Cardiac muscle cell (in vitro differentiated cells and primary cell): ENCODE data around the gene ZC3H4. TPM values are rescaled to one million over a fixed set of nuclear protein-coding genes. Genes with fewer than 3 reads are reported as not detected.
"Not testable (repeated sequence)": the region's sequence is repeated elsewhere in the genome, so short reads cannot be mapped to it uniquely, and the experiment has no call there.

Source experiments
- DNase-seq, 2 donors: peaks; one replicate each; pipeline versions ENCODE4 v3.0.0 to v3.0.0-alpha.2; 2010 to 2017; ENCODE audit warnings: low read depth in 1 of 2, low spot score in 1 of 2
- H3K27ac ChIP-seq: fragments of 200-600 bp; sonication (generic); 2 replicates; pipeline ENCODE4 v1.5.1; 2016
- H3K27me3 ChIP-seq: fragments of 200-600 bp; sonication (generic); 2 replicates; pipeline ENCODE4 v1.6.0; 2016; ENCODE audit warnings: control low read depth
- H3K36me3 ChIP-seq: fragments of 200-600 bp; sonication (generic); 2 replicates; pipeline ENCODE4 v1.5.1; 2016; ENCODE audit warnings: control low read depth
- H3K4me1 ChIP-seq: fragments of 200-600 bp; sonication (generic); 2 replicates; pipeline ENCODE4 v1.8.1; 2017; ENCODE audit warnings: low read depth, mild to moderate bottlenecking, mixed run types
- H3K4me3 ChIP-seq: fragments of 200-600 bp; sonication (generic); 2 replicates; pipeline ENCODE4 v1.5.1; 2016; ENCODE audit warnings: mild to moderate bottlenecking
- H3K9me3 ChIP-seq: fragments of 200-600 bp; sonication (generic); 2 replicates; pipeline ENCODE4 v1.5.1; 2017; ENCODE audit warnings: low read depth, mild to moderate bottlenecking, control low read depth
- polyA plus RNA-seq: library from polyadenylated mRNA; unstranded; fragments of >200 nt; fragmentation: Nextera tagmentation; extraction: Ambion mirVana; gene quantifications from 2 replicates; pipeline ENCODE4 v1.2.1, GENCODE V29; 2016
- total RNA-seq: library from RNA; depleted of rRNA; stranded (reverse); fragments of >200 nt; gene quantifications from 2 replicates; pipeline ENCODE4 v1.2.3, GENCODE V29; 2016
- TF ChIP-seq, protein P1 (sequence below): IDR thresholded peaks from 2 replicates; pipeline ENCODE4 v1.5.1; 2012; ENCODE audit warnings: low read depth, mild to moderate bottlenecking, low read length

The ZC3H4 gene
- total and polyA plus RNA-seq, 2 experiments from 2014 or later: 5.0 to 34.6 TPM

- Histone ChIP-seq H3K4me1 (no peaks in the 10 kb centered on the region), H3K27me3 (no peaks in the 10 kb centered on the region), H3K36me3 (peaks cover 17% of the 10 kb centered on the region), H3K27ac (no peak overlapping the region), H3K9me3 (no peaks in the 10 kb centered on the region), H3K4me3 (no peak overlapping the region)
- TF ChIP-seq, protein P1, sequence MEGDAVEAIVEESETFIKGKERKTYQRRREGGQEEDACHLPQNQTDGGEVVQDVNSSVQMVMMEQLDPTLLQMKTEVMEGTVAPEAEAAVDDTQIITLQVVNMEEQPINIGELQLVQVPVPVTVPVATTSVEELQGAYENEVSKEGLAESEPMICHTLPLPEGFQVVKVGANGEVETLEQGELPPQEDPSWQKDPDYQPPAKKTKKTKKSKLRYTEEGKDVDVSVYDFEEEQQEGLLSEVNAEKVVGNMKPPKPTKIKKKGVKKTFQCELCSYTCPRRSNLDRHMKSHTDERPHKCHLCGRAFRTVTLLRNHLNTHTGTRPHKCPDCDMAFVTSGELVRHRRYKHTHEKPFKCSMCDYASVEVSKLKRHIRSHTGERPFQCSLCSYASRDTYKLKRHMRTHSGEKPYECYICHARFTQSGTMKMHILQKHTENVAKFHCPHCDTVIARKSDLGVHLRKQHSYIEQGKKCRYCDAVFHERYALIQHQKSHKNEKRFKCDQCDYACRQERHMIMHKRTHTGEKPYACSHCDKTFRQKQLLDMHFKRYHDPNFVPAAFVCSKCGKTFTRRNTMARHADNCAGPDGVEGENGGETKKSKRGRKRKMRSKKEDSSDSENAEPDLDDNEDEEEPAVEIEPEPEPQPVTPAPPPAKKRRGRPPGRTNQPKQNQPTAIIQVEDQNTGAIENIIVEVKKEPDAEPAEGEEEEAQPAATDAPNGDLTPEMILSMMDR: no peak
- no peak for DNase-seq
Observed at GRCh38 chr19:47142779-47143178, 29.2 kb upstream of the ZC3H4 start.

DNA sequence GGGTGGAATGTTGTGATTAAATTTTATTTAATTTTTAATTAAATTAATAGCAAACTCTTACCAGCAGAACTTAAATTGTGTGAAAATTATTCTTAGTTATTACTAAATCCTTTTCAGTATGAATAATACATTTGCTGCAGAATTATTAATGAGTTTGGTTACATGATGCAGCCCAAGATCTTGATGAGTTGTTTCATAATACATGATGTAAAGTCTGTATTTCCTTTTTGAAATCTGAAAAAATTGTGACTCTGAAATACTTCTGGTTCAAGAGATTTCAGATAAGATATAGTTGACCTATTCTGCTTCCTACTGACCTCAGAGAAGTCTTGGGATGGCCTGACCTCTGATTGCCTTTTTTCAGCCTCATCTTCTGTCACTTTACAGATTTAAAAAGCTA, 28.1 kb upstream of the ZC3H4 start:
- H3K4me3 ChIP-seq: no peak overlapping the region
- H3K27me3 ChIP-seq: no peaks in the 10 kb centered on the region
- H3K36me3 ChIP-seq: peaks cover 17% of the 10 kb centered on the region
- H3K9me3 ChIP-seq: no peaks in the 10 kb centered on the region
- no peak for DNase-seq
- TF ChIP-seq, protein P1: no peak
- H3K27ac ChIP-seq: no peak overlapping the region
- no peaks in the 10 kb centered on the region for H3K4me1 ChIP-seq

DNA sequence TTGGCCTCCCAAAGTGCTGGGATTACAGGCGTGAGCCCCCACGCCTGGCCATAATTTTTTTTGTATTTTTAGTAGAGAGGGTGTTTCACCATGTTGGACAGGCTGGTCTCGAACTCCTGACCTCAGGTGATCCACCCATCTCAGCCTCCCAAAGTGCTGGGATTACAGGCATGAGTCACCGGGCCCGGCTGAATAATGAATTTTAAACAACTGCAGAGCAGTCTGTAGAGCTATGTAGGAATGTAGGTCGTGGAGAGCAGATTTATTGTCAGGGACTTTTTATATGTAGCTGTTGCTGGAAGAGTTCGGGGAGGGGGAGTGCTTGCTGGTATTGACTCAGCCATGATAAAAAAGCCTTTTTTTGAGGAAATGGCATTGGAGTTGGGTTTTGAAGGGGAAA, 27.7 kb upstream of the ZC3H4 start:
- H3K9me3 ChIP-seq, H3K4me3 ChIP-seq, H3K4me1 ChIP-seq, H3K27me3 ChIP-seq, H3K27ac ChIP-seq: not testable (repeated sequence)
- peaks cover 13% of the 10 kb centered on the region for H3K36me3 ChIP-seq
- DNase-seq: peak; percentile 10 to 41

GRCh38 chr19:47135156-47135555, 21.6 kb upstream of the ZC3H4 start:
- Histone ChIP-seq H3K36me3 (no peaks in the 10 kb centered on the region), H3K9me3 (no peaks in the 10 kb centered on the region), H3K4me3 (no peak overlapping the region), H3K27ac (no peak overlapping the region), H3K27me3 (no peaks in the 10 kb centered on the region), H3K4me1 (no peaks in the 10 kb centered on the region)
- TF ChIP-seq, protein P1: no peak
- DNase-seq: no peak

DNA sequence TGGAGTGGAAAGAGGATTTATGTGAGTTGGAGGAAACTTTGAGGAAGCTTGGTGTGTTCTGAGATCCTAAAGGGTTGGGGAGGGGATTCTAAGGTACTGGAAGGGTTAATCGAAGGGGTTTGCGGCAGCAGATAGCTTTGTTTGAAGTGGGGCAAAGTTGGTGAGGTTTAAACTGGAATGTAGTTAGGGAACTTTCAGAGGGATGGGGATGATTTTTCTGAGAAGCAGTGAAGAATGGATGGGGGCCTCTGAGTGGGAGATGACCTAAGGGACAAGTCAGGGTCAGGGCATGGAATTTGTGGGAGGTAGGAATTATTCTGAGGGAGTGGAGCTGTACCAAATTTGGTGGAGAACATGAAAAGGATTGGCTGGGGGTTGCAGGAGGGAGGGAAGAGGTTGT, 21.0 kb upstream of the ZC3H4 start:
- Histone ChIP-seq H3K4me1 (no peaks in the 10 kb centered on the region), H3K36me3 (no peaks in the 10 kb centered on the region), H3K9me3 (no peaks in the 10 kb centered on the region), H3K27ac (peak overlapping the region; percentile 43), H3K4me3 (no peak overlapping the region), H3K27me3 (no peaks in the 10 kb centered on the region)
- TF ChIP-seq, protein P1: no peak
- no peak for DNase-seq

DNA sequence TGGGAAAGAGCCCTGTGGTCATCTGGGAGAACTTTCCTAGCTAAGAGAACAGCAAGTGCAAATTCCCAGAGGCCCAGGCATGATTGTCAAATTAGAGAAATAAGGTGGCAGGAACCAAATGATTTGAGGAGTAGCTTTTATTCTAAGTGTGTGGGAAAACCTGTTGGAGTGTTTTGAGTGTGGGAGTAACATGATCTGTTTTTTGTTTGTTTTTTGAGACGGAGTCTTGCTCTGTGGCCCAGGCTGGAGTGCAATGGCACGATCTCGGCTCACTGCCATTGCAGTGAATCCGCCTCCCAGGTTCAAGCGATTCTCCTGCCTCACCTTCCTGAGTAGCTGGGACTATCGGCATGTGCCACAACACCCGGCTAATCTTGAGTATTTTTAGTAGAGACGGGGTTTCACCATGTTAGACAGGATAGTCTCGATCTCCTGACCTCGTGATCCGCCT, 19.5 kb upstream of the ZC3H4 start:
- TF ChIP-seq, protein P1: no peak
- no peak overlapping the region for H3K4me3 ChIP-seq
- no peaks in the 10 kb centered on the region for H3K27me3 ChIP-seq
- H3K4me1 ChIP-seq: no peaks in the 10 kb centered on the region
- no peak for DNase-seq
- H3K36me3 ChIP-seq: no peaks in the 10 kb centered on the region
- H3K9me3 ChIP-seq: no peaks in the 10 kb centered on the region
- peak overlapping the region; percentile 28 for H3K27ac ChIP-seq
